ENCODE data around the gene MYADM. TPM values are rescaled to one million over a fixed set of nuclear protein-coding genes. Genes with fewer than 3 reads are reported as not detected.

The MYADM gene
- total and polyA plus RNA-seq, 12 donors: 53.7 to 265 (median 127) TPM

DNA sequence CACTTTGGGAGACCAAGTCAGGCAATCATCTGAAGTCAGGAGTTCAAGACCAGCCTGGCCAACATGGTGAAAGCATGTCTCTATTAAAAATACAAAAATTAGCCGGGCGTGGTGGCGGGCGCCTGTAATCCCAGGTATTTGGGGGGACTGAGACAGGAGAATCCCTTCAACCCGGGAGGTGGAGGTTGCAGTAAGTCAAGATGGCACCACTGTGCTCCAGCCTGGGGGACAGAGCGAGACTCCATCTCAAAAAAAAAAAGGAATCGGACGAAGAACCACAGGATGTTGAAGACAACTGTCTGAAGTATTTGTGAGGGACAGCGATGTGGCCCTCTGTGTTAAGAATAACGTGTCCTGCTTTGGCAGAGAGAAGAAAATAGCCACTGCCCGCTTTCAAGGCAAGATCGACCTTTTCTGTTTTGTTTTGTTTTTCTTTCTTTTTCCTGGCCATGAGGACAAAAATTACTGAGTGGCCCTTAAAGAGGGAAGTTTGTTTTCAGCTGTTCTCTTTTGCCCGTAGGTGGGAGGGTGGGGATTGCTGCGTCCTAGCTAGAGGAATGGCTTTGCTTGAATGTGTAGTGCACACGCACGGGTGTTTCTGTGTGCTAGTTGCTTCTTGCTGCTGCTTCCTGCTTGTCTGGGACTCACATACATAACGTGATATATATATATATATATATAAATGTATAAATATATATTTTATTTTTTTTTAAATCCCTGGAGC, 8.1 kb downstream of the MYADM start:
- Histone ChIP-seq H3K27me3 (peaks cover 0 to 13% (median 7%) of the 10 kb centered on the region in 7 donors), H3K9me3 (no peaks in the 10 kb centered on the region), H3K27ac (peak overlapping the region in 1 of 10 donors; percentile 31), H3K36me3 (peaks cover 0 to 58% (median 23%) of the 10 kb centered on the region in 9 donors), H3K4me3 (no peak overlapping the region), H3K4me1 (peaks cover 0 to 79% (median 30%) of the 10 kb centered on the region in 9 donors)
- TF ChIP-seq, protein P1, sequence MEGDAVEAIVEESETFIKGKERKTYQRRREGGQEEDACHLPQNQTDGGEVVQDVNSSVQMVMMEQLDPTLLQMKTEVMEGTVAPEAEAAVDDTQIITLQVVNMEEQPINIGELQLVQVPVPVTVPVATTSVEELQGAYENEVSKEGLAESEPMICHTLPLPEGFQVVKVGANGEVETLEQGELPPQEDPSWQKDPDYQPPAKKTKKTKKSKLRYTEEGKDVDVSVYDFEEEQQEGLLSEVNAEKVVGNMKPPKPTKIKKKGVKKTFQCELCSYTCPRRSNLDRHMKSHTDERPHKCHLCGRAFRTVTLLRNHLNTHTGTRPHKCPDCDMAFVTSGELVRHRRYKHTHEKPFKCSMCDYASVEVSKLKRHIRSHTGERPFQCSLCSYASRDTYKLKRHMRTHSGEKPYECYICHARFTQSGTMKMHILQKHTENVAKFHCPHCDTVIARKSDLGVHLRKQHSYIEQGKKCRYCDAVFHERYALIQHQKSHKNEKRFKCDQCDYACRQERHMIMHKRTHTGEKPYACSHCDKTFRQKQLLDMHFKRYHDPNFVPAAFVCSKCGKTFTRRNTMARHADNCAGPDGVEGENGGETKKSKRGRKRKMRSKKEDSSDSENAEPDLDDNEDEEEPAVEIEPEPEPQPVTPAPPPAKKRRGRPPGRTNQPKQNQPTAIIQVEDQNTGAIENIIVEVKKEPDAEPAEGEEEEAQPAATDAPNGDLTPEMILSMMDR (IDR thresholded peaks at IDR 0.05): no peak
- intact Hi-C loops (cut with DNase I): loop anchor here in 1 of 10 donors (10.0 kb wide), 1 partner anchor 229 kb away; the partner anchor contains the start of genes NDUFA3 and OSCAR
- ATAC-seq: no peak
- WGBS, 2 donors: 79 to 82% methylated on average over 17 of the region's 17 CpGs
- DNase-seq: no peak

DNA sequence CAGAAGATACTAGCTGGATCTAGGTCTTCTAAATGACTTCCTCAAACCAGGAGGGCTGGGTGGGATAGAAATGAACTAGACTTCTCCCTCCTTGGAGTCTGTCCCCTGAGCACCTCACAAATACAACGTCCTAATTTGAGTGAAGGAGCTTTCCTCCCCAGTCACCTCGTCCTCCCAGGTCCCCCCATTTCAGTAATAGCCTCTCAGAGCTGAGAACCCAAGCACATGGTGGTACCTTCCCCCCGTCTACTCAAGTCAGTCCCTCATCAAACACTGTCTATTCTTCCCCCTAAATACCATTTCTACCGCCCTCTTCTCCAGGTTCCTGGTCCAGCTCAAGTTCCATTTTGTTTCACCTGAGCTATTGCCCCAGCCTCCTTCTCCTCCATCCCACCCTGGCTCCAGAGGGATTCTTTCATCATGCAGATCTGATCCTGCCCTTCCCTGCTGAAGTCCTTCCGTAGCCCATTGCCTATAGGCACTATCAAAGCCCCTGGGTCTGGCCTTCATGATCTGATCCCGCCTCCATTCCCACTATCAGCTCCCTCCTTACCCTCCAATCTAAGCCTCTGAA, 9.1 kb downstream of the MYADM start:
- no peak overlapping the region for H3K4me3 ChIP-seq
- H3K27me3 ChIP-seq: peaks cover 1 to 22% (median 17%) of the 10 kb centered on the region in 7 donors
- H3K36me3 ChIP-seq: peaks cover 0 to 49% (median 23%) of the 10 kb centered on the region in 9 donors
- H3K4me1 ChIP-seq: peaks cover 1 to 77% (median 28%) of the 10 kb centered on the region in 9 donors
- intact Hi-C loops (cut with DNase I): loop anchor here in 1 of 10 donors (10.0 kb wide), 1 partner anchor 228 kb away; the partner anchor contains the start of genes NDUFA3 and OSCAR
- ATAC-seq (no peak), DNase-seq (no peak)
- no peak overlapping the region for H3K27ac ChIP-seq
- H3K9me3 ChIP-seq: no peaks in the 10 kb centered on the region
- 82 to 85% methylated on average over 5 to 6 of the region's 6 CpGs for WGBS, 2 donors
- TF ChIP-seq, protein P1 (IDR thresholded peaks at IDR 0.05): no peak

DNA sequence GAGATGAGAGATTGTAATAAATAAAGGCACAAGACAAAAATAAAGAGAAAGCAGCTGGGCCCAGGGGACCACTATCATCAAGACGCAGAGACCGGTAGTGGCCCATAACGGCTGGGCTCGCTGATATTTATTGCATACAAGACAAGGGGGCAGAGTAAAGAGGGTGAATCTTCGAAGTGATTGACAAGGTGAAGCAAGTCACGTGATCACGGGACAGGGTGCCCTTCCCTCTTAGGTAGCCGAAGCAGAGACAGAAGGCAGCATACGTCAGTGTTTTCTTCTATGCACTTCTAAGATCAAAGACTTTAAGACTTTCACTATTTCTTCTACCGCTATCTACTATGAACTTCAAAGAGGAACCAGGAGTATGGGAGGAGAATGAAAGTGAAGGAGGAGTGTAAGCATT, 9.7 kb downstream of the MYADM start:
- H3K36me3 ChIP-seq: peaks cover 0 to 43% (median 23%) of the 10 kb centered on the region in 9 donors
- intact Hi-C loops (cut with DNase I): loop anchor here in 1 of 10 donors (10.0 kb wide), 1 partner anchor 227 kb away; the partner anchor contains the start of genes NDUFA3 and OSCAR
- DNase-seq: no peak
- peaks cover 8 to 29% (median 23%) of the 10 kb centered on the region in 7 donors for H3K27me3 ChIP-seq
- peaks cover 5 to 77% (median 28%) of the 10 kb centered on the region in 9 donors for H3K4me1 ChIP-seq
- no peak overlapping the region for H3K27ac ChIP-seq
- TF ChIP-seq, protein P1 (IDR thresholded peaks at IDR 0.05): no peak
- ATAC-seq: no peak
- H3K9me3 ChIP-seq: no peaks in the 10 kb centered on the region
- no peak overlapping the region for H3K4me3 ChIP-seq
- WGBS, 2 donors: 49 to 52% methylated on average over 10 of the region's 10 CpGs

DNA sequence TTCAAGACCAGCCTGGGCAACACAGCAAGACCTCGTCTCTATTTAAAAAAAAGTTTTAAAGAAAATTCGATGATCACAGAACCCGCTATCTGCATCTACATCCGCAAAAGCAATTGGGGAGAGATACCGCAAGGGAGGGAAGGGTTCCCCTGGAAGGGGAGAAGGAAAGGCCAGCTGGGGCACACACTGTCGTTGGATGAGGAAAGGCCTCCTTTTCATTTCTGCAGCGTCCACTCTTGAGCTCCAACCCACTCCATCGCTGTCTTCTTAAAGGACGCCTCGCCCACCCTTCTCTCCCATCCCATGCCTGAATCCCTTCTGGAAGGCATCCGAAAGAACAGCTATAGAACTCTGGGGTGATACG, 11.1 kb downstream of the MYADM start:
- no peaks in the 10 kb centered on the region for H3K9me3 ChIP-seq
- H3K4me3 ChIP-seq: peak overlapping the region; percentile 40 to 71 (median 60)
- H3K36me3 ChIP-seq: peaks cover 0 to 29% (median 11%) of the 10 kb centered on the region in 9 donors
- intact Hi-C loops (cut with DNase I): loop anchor here in 2 of 10 donors (1.0 to 10.0 kb wide), 3 partner anchors 11 to 226 kb away; partner anchors contain the start of genes MYADM (in 1 of the 2), NDUFA3 (in 1 of the 2) and OSCAR (in 1 of the 2)
- WGBS, 2 donors: 33 to 46% methylated on average over 12 of the region's 12 CpGs
- H3K4me1 ChIP-seq: peaks cover 5 to 66% (median 26%) of the 10 kb centered on the region in 9 donors
- TF ChIP-seq, protein P1 (IDR thresholded peaks at IDR 0.05): no peak
- peak overlapping the region in 6 of 10 donors; percentile 16 to 55 (median 22) for H3K27ac ChIP-seq
- peaks cover 15 to 43% (median 37%) of the 10 kb centered on the region in 7 donors for H3K27me3 ChIP-seq
- ATAC-seq (peak in 3 of 8 donors; percentile 2 to 4 (median 2)), DNase-seq (no peak)

All from heart right ventricle (tissue), 16 donors.